Fibroblast of skin of right biceps (primary cell): ENCODE results near the gene ALPI.

ENCODE experiments used
- DNase-seq: peaks from one replicate; pipeline ENCODE4 v3.0.0-alpha.2; 2013

The ALPI gene

GRCh38 chr2:232465061-232465460, 9.1 kb downstream of the ALPI start:
- DNase-seq = no peak

- no peak for DNase-seq
These were observed 10.3 kb downstream of the ALPI start for GRCh38 chr2:232466221-232466620.

GRCh38 chr2:232473467-232473890, 17.5 kb downstream of the ALPI start:
- DNase-seq = peak; percentile 4

- no peak for DNase-seq
These were observed 20.1 kb downstream of the ALPI start for GRCh38 chr2:232476045-232476444.

GRCh38 chr2:232476791-232477190, 20.8 kb downstream of the ALPI start:
- DNase-seq = no peak

GRCh38 chr2:232477751-232478510, 22.0 kb downstream of the ALPI start:
- no peak for DNase-seq

- no peak for DNase-seq
These were observed 22.8 kb downstream of the ALPI start for GRCh38 chr2:232478571-232479340.

- no peak for DNase-seq
These were observed 23.6 kb downstream of the ALPI start for GRCh38 chr2:232479341-232480200.

- DNase-seq = no peak
These were observed 24.5 kb downstream of the ALPI start for GRCh38 chr2:232480201-232481190.

GRCh38 chr2:232481322-232482140, 25.6 kb downstream of the ALPI start:
- DNase-seq = no peak

GRCh38 chr2:232482301-232483238, 26.6 kb downstream of the ALPI start:
- no peak for DNase-seq

GRCh38 chr2:232483311-232483922, 27.5 kb downstream of the ALPI start:
- DNase-seq = no peak

GRCh38 chr2:232483923-232484627, 28.1 kb downstream of the ALPI start:
- no peak for DNase-seq

- DNase-seq = no peak
These were observed 28.8 kb downstream of the ALPI start for GRCh38 chr2:232484628-232485347.

GRCh38 chr2:232485348-232485756, 29.4 kb downstream of the ALPI start:
- DNase-seq = no peak

GRCh38 chr2:232485757-232486557, 30.0 kb downstream of the ALPI start:
- no peak for DNase-seq
